Globus pallidus (tissue), 1 donor: ENCODE data around the gene HOXD9.

Source experiments
- DNase-seq: peaks from one replicate; pipeline ENCODE4 v3.0.0-alpha.2; 2015; ENCODE audit warnings: low spot score

Gene HOXD9

GRCh38 chr2:176098366-176099158 is 24.0 kb upstream of the HOXD9 start:
- DNase-seq = no peak

- no peak for DNase-seq
Measured at GRCh38 chr2:176099159-176099727, 23.3 kb upstream of the HOXD9 start.

GRCh38 chr2:176099728-176100546 is 22.6 kb upstream of the HOXD9 start, which contains the start of gene HOXD12:
HOXD12 (plus strand) TSS chr2:176099795; CDS start chr2:176099802, 7 bp downstream.
- DNase-seq = no peak

DNA sequence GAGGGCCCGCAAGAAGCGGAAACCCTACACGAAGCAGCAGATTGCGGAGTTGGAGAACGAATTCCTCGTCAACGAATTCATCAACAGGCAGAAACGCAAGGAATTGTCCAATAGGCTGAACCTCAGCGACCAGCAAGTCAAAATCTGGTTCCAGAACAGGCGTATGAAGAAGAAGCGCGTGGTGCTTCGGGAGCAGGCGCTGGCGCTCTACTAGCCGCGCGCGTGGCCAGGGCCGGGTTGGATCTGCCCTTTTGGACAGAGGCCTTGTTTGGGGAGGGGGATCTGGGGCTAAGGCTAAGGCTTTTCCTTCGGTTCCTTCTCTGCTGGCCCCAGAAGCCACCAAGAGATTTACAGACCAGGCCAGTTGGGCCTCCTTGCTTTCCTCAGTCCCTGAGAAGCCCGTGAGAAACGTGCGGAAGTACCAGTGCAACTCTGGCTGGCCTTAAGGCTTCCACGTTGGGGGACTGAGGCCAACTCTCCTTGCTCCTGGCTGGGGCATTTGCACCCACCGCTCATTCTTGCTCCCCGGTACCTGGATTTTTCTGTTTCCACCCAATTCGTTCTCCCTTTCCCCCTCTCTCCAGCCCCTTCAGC is 21.9 kb upstream of the HOXD9 start:
- no peak for DNase-seq

DNA sequence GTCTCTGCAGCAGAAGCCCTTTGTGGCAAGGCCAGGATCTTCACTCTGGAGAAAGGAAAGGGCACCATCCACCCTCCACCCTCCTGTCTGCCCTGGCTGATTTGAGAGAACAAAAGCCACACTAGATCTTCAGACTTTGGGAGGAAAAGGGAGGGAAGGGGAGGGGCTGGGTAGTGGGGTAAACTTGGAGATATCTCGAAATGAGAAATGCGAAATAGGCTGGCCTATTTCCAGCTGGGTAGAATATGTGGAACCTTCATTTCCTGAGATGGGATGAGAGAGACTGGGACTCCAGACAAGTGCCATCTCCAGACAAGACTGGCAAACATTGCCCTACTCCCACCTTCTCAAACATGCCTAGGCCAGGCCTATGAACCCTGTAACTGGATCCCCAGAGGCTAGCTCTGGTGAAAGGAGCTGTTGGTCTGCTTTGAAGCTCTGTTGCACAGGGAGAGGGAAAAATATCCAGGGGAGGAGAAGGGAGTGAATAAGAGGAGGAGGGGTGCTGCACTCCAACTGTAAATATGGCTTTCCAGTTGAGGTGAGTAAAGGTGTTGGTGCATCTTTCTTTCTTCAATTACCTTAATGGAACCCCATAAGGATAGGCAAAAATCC is 21.2 kb upstream of the HOXD9 start:
- no peak for DNase-seq

GRCh38 chr2:176101842-176102241 is 20.7 kb upstream of the HOXD9 start:
- DNase-seq = no peak

DNA sequence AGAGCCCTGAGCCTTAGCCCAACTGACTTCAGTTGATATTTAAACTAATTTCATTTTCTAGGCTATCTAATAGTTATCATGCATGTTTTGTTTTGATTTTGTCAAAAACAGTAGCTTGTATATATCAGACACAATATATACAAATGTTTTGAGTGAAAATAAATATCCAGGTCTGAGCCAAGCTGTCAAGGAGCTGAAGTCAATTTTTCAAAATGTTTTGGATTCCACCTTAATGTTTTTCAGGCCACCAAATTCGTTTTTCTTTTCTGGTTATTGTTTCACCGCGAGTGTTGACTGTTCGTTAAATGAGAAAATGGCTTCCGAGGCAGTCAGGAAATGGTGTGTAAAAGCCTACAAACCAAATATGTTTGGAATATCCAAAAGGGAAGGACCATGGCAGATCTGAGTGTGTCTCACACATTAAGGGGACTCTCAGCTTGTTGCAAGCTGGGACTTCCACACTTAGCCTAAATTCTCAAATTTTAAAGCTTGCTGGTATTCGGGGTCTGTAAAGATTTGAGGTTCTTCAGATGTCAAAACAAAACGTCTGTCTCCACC is 20.1 kb upstream of the HOXD9 start:
- no peak for DNase-seq

- DNase-seq = no peak
Measured at GRCh38 chr2:176103194-176103593, 19.3 kb upstream of the HOXD9 start.

GRCh38 chr2:176103742-176104315 is 18.7 kb upstream of the HOXD9 start:
- DNase-seq = no peak

DNA sequence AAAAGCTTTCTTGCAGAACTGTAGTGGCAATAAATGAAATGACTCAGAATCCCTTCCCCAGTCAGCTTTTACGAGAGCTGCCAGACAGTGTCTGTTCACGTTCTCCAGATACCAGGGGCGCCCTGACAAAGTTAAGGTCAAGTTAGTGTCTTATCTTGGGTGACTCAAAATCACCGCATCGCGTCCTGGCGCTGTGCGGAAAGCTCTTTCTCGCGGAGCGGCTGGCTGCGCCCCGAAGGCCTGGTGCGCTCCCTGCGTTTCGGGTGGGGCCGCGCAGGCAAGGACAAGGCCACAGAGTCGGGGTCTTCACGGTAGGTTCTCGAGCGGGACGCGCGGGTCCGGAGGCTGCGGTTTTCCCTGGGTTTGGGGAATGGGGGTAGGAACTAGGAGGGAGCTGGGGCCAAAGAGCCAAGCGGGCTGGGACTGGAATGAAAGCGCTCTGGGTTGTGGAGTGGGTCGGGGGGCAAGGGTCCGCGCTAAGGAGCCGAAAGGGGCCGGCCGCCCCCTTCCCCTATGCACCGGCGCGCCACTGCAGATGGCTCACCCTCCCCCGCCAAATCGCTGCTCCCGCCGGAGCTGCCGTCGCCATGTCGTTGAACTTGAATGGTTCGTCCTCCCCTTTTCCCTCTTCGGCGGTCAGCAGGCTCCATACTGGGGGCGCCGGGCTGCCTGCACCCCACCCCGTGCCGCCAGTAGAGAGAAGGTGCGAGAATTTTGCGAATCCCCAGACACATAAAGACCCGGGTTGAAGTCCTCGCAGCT is 18.0 kb upstream of the HOXD9 start:
- no peak for DNase-seq

GRCh38 chr2:176105078-176105729 is 17.3 kb upstream of the HOXD9 start:
- DNase-seq = no peak

DNA sequence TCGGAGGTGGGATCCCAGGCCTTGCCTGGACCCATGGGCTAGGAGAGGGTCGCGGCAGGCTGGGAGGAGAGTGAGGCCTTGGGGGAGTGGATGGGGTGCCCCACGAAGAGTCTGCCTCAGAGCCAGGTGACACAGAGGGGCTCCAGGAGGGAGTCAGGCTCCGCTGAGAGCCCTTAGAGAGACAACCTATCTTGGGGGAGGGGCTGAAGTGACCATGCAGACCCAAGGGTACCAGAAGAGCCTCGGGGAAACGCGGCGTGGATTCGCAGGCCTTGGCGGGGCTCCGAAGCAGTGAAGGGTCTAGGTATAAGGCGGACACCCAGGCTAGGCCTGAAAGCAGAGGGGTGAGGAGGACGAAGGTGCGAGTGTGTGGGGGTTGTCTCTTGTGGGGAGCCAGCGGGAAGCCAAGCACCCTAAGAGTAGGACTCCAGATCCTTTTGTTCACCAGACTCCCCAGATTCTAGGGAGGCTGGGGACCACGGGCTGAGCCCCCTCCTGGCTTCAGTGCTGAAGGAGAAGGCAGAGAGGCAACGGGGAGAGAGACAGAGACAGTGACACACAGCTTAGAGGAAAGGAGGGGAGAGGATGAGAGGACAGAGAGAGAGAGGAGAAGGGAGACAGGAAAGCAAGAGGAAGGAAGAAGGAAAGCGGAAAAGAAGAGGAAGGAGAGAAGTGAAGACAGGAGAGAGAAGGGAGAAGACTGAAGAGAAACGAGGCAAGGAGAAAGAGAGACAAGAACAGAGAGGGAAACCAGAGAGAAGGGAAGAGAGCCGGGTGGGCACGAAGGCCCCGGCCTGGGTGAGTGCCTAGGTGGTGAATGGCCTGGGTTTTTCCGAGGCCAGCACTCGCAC is 16.6 kb upstream of the HOXD9 start:
- DNase-seq = no peak

GRCh38 chr2:176106581-176107539 is 15.7 kb upstream of the HOXD9 start, which contains the start of gene HOXD11:
HOXD11 (plus strand) TSS chr2:176107280; CDS start chr2:176107356, 76 bp downstream.
- DNase-seq = no peak

DNA sequence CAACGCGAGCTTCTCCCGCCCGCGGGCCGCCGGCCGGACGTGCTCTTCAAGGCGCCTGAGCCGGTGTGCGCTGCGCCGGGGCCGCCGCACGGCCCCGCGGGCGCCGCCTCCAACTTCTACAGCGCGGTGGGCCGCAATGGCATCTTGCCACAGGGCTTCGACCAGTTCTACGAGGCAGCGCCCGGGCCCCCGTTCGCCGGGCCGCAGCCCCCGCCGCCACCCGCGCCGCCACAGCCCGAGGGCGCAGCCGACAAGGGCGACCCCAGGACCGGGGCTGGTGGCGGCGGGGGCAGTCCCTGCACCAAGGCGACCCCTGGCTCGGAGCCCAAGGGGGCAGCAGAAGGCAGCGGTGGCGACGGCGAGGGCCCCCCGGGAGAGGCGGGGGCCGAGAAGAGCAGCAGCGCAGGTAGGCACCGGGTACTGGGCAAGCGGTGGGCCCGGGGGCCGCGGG is 14.8 kb upstream of the HOXD9 start:
- no peak for DNase-seq

GRCh38 chr2:176109192-176109901 is 13.2 kb upstream of the HOXD9 start:
- DNase-seq = no peak

DNA sequence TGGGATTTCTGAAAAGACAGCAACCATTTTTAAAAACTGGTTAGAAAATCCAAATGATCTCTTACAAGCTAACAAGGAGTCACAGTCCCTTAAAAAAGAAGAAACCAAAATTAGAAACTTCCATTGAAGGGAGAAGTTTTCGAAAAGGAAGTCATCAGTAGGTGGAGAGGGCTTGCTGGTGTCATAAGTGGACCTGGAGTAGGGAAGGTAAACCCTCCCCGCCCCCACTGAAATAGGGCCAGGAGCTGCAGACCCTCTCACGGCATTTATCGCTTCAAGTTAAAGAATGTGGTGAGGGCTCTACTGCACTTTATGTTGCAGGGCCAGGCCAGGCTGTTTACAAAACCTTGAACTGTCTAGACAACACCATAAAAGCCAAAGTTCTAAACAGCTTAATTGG is 12.6 kb upstream of the HOXD9 start:
- no peak for DNase-seq
